Left renal cortex interstitium (tissue), 4 donors: ENCODE measurements around the gene ABHD4. TPM values are rescaled to one million over a fixed set of nuclear protein-coding genes. Genes with fewer than 3 reads are reported as not detected.
A peak's percentile ranks its signal among the peaks of the same experiment; 100 is the strongest.

Experiments
- DNase-seq, 4 donors: peaks; one replicate each; pipeline ENCODE4 v3.0.0-alpha.2; 2013; ENCODE audit warnings: low read depth in 4 of 4, low spot score in 2 of 4, missing footprints in 1 of 4
- polyA plus RNA-seq, 4 donors: library from polyadenylated mRNA; unstranded; fragments of 120-200 nt; gene quantifications; one replicate each; pipeline ENCODE4 v1.2.1, GENCODE V29; 2013; ENCODE audit not compliant: insufficient read length in 4 of 4

The ABHD4 gene
- polyA plus RNA-seq, 4 donors: 40.7 to 57.2 (median 50.8) TPM

- peak in 1 of 4 donors; percentile 21 for DNase-seq
These were observed 59.0 kb downstream of the ABHD4 start for GRCh38 chr14:22656945-22657731.

GRCh38 chr14:22657861-22658260 is 59.8 kb downstream of the ABHD4 start:
- DNase-seq: no peak

- no peak for DNase-seq
These were observed 60.8 kb downstream of the ABHD4 start for GRCh38 chr14:22658946-22659345.

- no peak for DNase-seq
These were observed 62.6 kb downstream of the ABHD4 start for GRCh38 chr14:22660654-22661053.

Other genes with a start within 250 kb of the ABHD4 start
- 100 to 1,000 TPM; 239 to 305 (median 248) TPM for gene DAD1, start 9.1 kb upstream of the ABHD4 start, polyA plus RNA-seq
- gene OR6J1, start 46.1 kb downstream of the ABHD4 start, polyA plus RNA-seq: under 1 TPM; 0.07 to 0.42 (median 0.21) TPM
- gene OXA1L, start 168.4 kb downstream of the ABHD4 start, polyA plus RNA-seq: 100 to 1,000 TPM; 121 to 142 (median 137) TPM
- 100 to 1,000 TPM in 1 of 4 donors, 10 to 100 TPM in 3; 77.6 to 141 (median 91.2) TPM for gene SLC7A7, start 217.1 kb downstream of the ABHD4 start, polyA plus RNA-seq
- 100 to 1,000 TPM in 2 of 4 donors, 10 to 100 TPM in 2; 67.2 to 105 (median 97.4) TPM for gene MRPL52, start 231.6 kb downstream of the ABHD4 start, polyA plus RNA-seq
- 100 to 1,000 TPM; 127 to 186 (median 161) TPM for gene MMP14, start 238.3 kb downstream of the ABHD4 start, polyA plus RNA-seq